ENCODE results near the gene SPHK2. TPM values are rescaled to one million over a fixed set of nuclear protein-coding genes. Genes with fewer than 3 reads are reported as not detected.

SPHK2 gene
- polyA plus RNA-seq, 1 experiment = 4.6 TPM

GRCh38 chr19:48609571-48610108 is 9.7 kb upstream of the SPHK2 start:
- ChIA-PET POLR2A (interaction anchor here (0.7 to 3.7 kb wide), 2 partner anchors 9 to 117 kb away, joined by 15 to 25 read pairs; partner anchors contain the start of genes RPL18 and SPHK2), CTCF (interaction anchor here (1.0 to 2.9 kb wide), 9 partner anchors 8 to 218 kb away, joined by 3 to 14 read pairs (median 5); partner anchors contain the start of genes KDELR1, RPL18 and SPHK2)
- Histone ChIP-seq H3K27ac (ENCODE audit: low read depth, low read length) (no peak overlapping the region), H3K9me3 (ENCODE audit: control insufficient read depth, insufficient read depth, low read length) (no peaks in the 10 kb centered on the region; the same call in 1 of the 2 replicates), H3K4me3 (ENCODE audit: low read depth, low read length) (no peak overlapping the region), H3K27me3 (ENCODE audit: control insufficient read depth, insufficient read depth, low read length) (no peaks in the 10 kb centered on the region)
- DNase-seq (ENCODE audit: low read depth, low spot score) = no peak
- TF ChIP-seq CTCF (IDR thresholded peaks at IDR 0.05; ENCODE audit: low read depth, low read length) = no peak

GRCh38 chr19:48611872-48612271 is 7.4 kb upstream of the SPHK2 start:
- no peak for DNase-seq (ENCODE audit: low read depth, low spot score)
- CTCF ChIA-PET = no interaction called here
- no peak overlapping the region for H3K4me3 ChIP-seq (ENCODE audit: low read depth, low read length)
- POLR2A ChIA-PET = no interaction called here
- no peak for TF ChIP-seq CTCF (IDR thresholded peaks at IDR 0.05; ENCODE audit: low read depth, low read length)
- no peaks in the 10 kb centered on the region for H3K27me3 ChIP-seq (ENCODE audit: control insufficient read depth, insufficient read depth, low read length)
- no peak overlapping the region for H3K27ac ChIP-seq (ENCODE audit: low read depth, low read length)
- no peaks in the 10 kb centered on the region; the same call in 1 of the 2 replicates for H3K9me3 ChIP-seq (ENCODE audit: control insufficient read depth, insufficient read depth, low read length)

- H3K27ac ChIP-seq (ENCODE audit: low read depth, low read length) = no peak overlapping the region
- CTCF ChIA-PET = interaction anchor here (1.0 kb wide), 1 partner anchor 25 kb away, joined by 3 read pairs; no protein-coding TSS in a partner anchor
- no peak for DNase-seq (ENCODE audit: low read depth, low spot score)
- H3K4me3 ChIP-seq (ENCODE audit: low read depth, low read length) = no peak overlapping the region
- POLR2A ChIA-PET = interaction anchor here (0.6 to 1.5 kb wide), 3 partner anchors 9 to 45 kb away, joined by 3 to 7 read pairs (median 3); no protein-coding TSS in a partner anchor
- no peak for TF ChIP-seq CTCF (IDR thresholded peaks at IDR 0.05; ENCODE audit: low read depth, low read length)
- H3K27me3 ChIP-seq (ENCODE audit: control insufficient read depth, insufficient read depth, low read length) = no peaks in the 10 kb centered on the region
- no peaks in the 10 kb centered on the region; the same call in 1 of the 2 replicates for H3K9me3 ChIP-seq (ENCODE audit: control insufficient read depth, insufficient read depth, low read length)
Observed at GRCh38 chr19:48613024-48613851, 6.1 kb upstream of the SPHK2 start.

- ChIA-PET CTCF (interaction anchor here (1.0 kb wide), 1 partner anchor 25 kb away, joined by 3 read pairs; no protein-coding TSS in a partner anchor), POLR2A (interaction anchor here (0.5 to 1.5 kb wide), 3 partner anchors 12 to 46 kb away, joined by 3 read pairs; no protein-coding TSS in a partner anchor)
- Histone ChIP-seq H3K27me3 (ENCODE audit: control insufficient read depth, insufficient read depth, low read length) (no peaks in the 10 kb centered on the region), H3K4me3 (ENCODE audit: low read depth, low read length) (no peak overlapping the region), H3K27ac (ENCODE audit: low read depth, low read length) (no peak overlapping the region), H3K9me3 (ENCODE audit: control insufficient read depth, insufficient read depth, low read length) (no peaks in the 10 kb centered on the region; the same call in 1 of the 2 replicates)
- TF ChIP-seq CTCF (IDR thresholded peaks at IDR 0.05; ENCODE audit: low read depth, low read length) = no peak
- DNase-seq (ENCODE audit: low read depth, low spot score) = no peak
Observed at GRCh38 chr19:48613852-48614435, 5.4 kb upstream of the SPHK2 start.

Measured in AG04450 (cell line).